Measurements from ENCODE around the gene ANXA2. TPM values are rescaled to one million over a fixed set of nuclear protein-coding genes. Genes with fewer than 3 reads are reported as not detected.
"Not testable (repeated sequence)": the region's sequence is repeated elsewhere in the genome, so short reads cannot be mapped to it uniquely, and the experiment has no call there.

Gene ANXA2
- total RNA-seq, 1 donor from 2014 or later = 1,291 TPM

DNA sequence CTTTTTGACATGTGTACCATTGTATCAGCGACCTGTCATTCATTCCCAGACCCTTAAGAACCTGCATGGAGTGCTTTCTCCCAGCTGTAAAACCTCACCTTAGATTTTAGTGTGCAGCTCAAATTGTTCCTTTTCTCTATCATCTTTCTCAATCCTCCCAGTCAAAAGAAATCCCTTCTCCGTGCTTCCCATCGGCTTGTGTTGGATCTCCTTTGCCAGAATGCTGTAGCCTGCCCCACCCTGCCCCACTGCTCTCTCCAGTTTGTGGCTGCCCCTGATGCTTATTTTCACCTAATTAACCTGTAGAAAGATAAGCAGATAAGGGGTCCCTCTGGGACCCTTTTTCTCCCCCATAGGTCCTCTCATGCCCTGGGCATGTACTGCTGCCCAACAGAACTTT, 51.1 kb downstream of the ANXA2 start:
- no peak for DNase-seq (ENCODE audit: low read depth)

DNA sequence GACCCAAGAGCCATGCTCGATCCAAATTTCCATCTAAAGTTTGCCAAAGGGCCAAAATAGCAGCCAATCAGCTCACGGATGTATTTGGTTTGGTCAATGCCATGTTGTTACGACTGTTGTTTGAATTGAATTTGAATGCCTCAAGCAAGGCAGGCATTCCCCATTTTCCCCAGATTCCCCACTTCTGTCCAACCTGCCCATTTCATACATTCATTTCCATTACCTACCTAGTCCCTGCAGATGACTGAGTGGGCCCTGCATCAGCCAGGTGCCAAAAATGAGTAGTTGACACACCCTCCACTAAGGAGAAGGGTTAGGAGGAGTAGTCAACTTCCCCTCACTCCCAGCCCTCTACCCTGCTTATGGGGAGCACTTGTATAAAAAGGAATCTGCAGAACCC, 51.7 kb downstream of the ANXA2 start:
- DNase-seq (ENCODE audit: low read depth) = no peak

DNA sequence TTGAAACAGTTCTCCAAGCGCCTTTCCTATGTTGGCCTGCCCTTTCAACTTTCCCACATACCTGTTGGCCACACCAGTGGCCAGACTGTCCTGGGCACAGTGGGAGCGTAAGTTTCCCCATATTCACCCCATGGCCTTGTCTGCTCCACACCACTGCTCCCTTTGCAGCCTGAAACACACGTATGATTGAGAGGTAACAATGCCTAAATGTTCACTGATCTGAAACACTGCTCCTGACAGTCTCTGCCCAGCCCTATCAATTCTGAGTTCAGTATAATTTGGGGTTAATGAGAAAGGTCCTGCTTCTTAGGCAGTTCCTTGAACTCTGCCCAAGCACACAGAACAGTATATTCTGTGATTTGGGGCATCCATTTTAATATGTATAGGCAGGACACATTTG, 52.2 kb downstream of the ANXA2 start:
- DNase-seq (ENCODE audit: low read depth) = no peak

DNA sequence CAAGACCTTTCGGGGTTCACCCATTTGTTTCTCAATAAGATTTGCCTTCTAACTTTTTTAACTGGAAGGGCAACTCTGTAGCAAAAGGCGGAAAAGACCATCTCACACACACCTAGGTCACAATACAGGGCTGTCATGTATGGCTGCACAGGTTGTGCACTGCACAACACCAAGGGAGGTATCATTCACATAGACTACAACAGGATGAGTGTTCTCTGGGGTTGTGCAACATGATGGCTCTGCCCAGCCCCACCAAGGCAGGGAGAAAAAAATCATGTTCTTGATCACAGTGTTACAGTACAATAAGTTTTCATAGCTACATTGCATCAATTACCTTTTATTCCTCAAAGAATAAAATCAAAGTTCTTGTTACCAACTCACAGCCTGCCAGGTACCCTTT, 52.8 kb downstream of the ANXA2 start:
- no peak for DNase-seq (ENCODE audit: low read depth)

DNA sequence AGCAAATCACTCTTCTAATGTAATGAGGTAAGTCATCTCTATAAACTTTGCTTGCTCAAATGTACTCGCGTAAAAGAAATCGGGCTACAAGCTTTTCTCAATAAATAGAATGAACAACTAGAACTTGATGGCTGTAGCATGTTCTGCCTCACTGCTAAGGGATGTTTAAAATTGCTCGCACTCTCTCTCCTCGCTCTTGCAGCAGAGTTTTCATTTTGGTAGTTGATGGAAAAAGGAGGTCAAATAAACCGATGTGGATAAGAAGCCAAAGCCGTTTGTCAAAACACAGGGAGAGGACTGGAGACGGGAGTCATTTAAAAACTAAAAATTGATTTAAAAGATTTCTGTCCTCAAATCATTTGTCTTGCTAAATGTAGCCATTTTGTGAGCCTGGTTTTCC, 53.3 kb downstream of the ANXA2 start:
- DNase-seq (ENCODE audit: low read depth) = no peak

DNA sequence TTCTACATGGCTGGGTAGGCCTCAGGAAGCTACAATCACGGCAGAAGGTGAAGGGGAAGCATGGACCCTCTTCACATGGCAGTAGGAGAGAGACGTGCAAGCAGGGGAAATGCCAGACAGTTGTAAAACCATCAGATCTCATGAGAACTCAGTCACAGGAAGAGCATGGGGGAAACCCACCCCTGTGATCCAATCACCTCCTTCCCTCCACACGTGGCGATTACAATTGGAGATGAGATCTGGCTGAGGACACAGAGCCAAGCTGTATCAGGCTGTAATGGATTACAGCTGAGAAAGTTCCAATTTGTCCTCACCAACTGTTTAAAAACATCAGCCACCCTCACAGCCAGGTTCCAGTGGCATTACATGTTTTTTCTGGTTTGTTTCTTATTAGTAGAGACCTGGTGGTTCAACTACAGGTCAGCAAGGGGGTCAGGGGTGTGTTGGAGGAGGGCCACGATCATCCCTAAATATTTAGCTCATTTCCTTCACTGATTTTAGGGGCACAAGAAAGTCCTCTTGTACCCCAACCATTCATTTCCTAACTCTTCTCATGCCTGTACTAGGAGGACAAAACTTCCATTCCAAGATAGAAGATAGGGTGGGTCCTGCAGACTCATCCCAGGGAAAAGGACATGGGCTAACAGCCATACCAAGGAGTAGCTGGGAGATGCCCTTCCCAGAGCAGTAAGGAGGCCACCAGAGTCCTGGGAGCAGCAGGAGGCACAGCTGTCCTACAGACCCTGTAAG, 54.4 kb downstream of the ANXA2 start:
- no peak for DNase-seq (ENCODE audit: low read depth)

DNA sequence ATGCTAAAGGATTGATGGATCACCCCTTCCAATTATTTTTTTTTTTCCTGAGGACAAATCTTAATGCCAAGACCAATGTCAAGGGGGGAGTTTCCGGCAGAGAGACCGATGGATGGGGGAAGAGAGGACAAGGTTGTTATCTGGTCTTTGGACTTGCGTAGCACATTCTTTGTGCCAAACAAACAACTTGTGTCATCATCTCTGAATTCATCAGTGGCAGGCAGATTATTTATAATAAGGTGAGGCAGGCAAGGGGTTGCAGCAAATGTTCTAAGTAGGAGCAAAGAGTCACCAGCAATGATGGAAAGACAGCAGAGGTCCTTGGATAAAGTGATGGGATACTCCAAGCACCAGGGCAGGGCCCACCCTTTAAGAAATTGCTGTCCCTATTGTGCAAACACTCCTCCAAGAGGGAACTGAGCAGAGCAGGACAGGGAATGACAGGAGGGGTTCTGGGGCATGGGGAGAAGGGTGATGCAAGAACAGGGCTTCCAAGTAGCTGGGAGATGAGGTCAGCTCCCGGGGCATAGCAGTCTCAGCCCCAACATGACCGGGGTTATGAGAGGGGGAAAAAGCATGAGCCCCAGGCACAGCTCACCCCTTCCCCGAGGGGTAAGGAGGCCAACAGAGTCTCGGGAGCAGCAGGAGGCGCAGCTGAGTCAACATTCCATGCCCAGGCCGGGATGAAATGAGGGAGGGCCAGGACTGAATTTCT, 57.4 kb downstream of the ANXA2 start:
- DNase-seq (ENCODE audit: low read depth) = no peak

DNA sequence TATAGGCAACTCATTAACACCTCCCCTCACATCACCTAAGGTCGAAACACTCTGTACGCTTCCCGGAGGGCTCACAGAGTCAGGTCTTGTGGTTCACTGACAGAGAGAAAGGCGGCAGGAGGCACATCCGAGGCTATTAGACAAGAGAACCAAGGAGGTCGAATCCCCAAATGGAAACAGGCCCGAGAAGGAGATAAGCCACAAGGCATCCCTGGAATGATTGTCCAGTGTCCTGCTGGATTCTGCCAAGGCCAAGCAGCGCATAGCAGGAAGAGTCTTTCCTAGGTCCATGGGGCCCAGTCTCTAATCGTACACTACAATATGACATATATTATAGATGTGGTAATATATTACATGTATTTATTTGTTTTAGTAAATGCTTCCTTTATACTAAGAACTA, 58.5 kb downstream of the ANXA2 start:
- peak; percentile 55 for DNase-seq (ENCODE audit: low read depth)

DNA sequence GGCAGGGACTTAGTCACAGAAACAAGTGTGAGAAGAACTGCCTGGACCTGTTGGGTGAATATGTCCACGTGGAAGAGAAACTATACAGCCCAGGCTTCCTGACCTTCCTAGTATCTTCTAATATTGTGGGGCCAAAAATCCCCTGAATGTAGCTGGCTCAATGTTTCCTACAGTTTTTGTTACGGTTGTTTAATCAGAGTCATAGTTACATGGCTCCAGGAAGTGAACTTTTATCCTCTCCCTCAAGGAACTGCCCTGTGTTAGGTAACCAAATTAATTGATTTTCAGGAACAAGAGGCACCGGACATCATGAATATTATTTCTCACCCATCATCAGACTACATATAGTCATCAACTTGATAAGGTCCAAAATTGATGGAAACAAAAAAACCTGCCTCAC, 59.0 kb downstream of the ANXA2 start:
- no peak for DNase-seq (ENCODE audit: low read depth)

DNA sequence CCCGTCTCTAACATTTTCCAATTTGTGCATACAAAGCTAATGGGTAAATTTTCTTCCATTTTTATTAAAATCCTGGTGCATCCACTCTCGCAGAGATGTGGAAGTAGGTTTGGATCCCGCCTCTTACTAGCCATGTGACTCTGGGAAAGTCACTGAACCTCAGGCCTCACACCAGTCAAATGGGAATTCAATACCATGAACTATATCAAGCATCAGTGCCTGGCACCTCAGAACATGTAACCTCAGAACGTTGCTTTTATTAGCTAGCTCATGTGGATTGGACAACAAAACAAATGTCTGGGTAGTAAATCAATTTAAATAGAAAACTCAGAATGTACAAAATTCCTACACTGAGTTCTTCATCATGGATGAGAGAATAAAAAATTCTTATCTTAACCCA, 60.7 kb downstream of the ANXA2 start:
- no peak for DNase-seq (ENCODE audit: low read depth)

DNA sequence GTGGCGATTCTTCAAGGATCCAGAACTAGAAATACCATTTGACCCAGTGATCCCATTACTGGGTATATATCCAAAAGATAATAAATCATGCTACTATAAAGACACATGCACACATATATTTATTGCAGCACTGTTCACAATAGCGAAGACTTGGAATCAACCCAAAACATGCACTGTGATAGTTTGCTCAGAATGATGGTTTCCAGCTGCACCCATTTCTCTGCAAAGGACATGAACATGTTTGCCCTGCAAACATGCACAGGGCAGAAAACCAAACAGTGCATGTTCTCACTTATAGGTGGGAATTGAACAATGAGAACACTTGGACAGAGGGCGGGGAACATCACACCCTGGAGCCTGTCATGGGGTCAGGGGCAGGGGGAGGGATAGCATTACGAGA, 62.5 kb downstream of the ANXA2 start:
- not testable (repeated sequence) for DNase-seq (ENCODE audit: low read depth)

DNA sequence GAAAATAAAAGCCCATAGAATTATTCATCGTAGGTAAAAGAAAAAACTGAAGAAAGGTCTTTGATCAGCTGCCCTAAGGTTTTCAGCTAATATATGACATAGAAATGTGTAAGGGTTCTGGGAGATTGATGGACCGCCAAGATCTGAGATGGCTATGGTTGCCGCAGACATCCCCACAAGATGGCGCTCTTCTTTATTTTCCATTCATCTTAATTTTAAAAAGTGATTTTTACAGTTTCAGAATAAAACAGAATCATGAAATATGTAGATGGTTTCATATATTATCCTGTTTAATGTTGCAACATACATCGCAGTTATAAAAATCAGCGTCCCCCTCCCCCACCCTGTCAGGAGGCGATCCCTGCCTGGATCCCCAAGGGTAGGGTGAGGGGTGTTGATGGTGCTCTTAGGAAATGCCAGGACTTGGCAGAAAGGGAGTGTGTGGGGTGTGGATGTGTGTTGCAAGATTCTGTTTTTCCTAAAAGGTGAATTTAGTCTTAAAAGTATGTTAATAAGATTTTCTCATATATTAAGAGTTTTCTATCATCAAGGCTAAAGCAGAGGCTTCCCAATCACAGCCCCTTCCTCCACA, 68.8 kb downstream of the ANXA2 start:
- peak; percentile 42 for DNase-seq (ENCODE audit: low read depth)

DNA sequence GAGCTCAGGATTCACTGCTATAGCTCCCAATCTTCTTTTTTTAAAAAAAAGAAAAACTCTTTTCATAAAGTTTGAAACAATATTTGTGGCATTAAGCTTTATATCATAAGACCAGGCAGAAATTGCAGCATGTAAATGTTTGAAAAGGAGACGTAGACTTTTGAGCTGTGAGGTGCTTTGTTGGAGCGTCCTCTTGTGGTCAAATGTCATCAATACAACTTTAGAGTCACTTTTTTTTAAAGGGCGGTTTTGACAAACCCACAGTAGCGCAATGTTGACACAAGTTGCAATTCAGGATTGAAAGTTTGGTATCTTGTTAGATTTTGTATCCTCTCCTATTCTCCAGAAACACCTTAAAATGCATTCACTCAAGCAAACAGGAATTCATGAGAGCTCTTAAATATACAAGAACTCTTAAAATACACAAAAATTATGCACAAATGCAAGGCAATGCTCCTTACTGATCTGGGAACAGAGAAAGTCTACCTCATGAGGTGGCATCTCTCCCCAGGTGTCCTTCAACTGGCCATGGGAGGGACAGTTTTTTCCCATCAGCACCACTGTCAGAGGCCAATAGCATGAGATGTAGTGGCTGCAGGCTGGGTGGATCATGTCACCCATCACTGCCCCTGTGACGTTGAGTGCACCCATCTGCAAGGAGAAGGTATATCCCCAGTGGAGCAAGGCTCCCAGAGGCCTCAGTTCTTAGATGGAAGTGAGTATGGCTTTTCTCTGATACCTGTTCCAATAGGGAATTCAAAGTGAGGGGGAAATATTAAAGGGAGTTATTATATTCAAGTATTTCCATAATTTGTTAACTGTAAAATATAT, 70.7 kb downstream of the ANXA2 start:
- peak; percentile 73 for DNase-seq (ENCODE audit: low read depth)

DNA sequence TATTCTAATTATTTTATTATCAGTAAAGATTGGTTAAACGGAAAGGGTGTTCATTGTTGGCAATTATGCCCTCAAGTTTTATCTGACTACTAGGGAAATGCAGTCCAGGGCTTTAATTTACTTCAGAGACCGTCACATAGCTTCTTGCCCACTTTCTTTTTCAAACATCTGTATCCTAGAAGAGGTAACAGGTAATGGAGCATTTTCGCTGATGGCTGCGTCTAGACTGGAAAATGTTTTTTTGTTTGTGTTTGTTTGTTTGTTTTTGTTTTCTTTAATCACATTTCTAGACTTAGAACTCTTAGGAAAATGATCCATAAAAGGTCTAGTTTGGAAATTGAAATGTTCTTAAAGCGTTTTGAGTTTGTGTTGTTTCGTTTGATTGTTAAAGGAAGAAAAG, 71.4 kb downstream of the ANXA2 start:
- no peak for DNase-seq (ENCODE audit: low read depth)

DNA sequence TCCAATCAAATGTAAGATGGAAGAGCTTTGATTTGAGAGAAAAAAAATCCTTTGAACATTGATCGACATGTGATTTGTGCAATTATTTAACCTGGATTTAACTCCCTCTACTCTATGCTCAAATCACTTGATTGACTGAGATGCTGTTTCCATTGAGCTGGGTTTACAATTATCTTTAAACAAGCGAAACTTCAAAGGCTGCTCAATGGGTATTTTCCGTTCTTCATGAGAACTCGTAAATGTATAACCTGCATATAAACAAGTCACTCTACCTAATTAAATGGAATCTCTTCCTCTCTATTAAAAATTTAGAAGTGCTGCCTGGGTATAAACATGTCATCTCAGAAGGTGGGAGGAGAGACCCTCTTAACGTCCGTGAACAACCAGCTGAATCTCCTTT, 71.9 kb downstream of the ANXA2 start:
- DNase-seq (ENCODE audit: low read depth) = no peak

DNA sequence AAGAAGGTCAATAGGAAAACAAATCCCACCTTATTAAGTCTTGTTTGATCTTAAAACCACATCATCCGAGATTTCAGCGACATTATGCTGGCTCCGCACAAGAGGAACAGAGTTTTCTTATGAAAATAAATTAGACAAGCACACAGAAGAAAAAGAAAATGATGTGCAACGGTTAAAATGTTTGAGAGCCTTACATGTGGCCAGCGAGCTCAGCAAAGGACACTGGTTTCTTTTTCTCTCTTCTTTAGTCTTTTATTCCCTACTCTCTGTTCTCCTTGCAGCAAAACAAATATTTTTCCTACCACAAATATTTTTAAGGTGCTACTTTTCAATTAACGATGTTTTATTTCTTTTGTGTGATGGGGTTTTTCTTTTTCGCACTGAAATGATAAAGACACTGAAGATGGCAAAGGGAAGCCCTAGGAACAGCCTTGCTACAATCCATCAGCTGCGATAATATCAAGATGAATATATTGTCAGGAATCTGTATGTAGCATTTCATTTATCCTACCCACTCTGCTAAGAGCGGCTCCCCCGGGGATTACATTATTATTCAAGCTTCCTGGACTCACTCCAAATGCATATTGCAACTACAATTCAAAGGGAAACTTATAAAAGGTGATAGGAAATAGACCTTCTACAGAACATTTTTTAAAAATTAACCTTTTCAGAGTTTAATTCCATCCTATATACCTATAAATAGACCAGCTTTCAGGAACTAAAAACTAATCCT, 72.9 kb downstream of the ANXA2 start:
- no peak for DNase-seq (ENCODE audit: low read depth)

DNA sequence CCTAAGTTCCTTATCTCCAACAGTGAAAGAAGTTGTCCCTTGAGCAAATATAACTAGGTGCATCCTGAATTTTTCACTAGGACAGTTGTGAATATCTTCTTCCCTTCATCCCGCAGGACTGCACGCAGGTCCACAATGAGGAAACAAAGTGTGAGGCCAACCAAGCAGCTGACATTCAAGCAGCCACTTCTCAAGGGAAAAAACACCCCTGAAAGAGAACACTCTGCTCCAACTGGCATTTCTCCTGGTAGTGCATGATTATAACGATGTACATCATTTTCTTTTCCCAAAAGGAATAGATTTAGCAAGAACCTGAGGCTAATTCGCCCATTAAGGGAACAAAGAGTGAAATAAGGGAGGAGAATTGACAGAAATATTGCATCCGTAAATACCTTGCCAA, 74.5 kb downstream of the ANXA2 start:
- no peak for DNase-seq (ENCODE audit: low read depth)

DNA sequence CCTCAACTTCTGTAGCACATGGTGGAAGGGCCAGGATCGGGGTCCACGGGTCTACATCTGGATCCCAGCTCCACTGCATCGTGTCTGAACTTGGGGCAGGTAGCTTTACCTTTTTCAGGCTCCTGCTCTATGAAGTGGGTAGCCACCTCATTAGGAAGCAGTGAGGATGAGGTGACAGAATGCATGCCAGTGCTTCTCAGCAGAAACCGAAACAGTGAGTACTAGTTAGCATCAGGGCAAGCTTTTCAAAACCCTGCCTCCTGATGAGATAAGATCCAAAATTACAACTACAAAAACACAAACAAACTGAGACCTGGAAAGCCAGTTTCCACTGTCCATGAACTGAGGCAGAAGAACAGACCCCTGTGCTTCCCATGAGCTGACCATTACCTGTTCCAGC, 77.4 kb downstream of the ANXA2 start:
- no peak for DNase-seq (ENCODE audit: low read depth)

DNA sequence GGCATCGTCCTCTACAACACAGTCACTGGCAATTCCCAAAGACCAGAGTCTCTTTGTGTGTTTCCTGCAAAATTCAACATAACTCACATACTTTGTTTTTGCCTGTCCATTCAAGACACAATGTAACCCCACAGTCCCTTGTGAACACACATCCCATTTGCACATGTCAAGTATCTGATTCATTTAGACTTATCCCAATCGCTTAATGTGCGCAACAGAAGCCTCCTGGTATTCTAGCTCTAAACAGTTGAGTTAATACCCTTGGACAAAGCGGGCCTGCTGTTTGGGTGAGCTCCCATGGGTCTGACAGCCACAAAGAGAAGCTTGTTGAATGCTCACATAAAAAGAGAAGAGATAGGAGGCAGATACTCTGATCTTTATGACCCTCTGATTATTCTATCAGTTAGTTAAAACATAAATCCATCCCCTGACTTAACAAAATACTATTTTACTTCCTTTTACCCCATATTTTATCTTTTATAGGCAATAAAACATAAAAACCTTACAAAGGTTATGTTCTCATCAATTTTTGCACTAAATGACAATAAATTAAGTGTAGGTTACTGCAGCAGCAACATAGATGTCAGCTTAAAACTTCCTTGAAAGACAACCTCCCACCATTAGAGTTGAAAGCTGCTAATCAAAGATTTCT, 79.4 kb downstream of the ANXA2 start:
- no peak for DNase-seq (ENCODE audit: low read depth)

DNA sequence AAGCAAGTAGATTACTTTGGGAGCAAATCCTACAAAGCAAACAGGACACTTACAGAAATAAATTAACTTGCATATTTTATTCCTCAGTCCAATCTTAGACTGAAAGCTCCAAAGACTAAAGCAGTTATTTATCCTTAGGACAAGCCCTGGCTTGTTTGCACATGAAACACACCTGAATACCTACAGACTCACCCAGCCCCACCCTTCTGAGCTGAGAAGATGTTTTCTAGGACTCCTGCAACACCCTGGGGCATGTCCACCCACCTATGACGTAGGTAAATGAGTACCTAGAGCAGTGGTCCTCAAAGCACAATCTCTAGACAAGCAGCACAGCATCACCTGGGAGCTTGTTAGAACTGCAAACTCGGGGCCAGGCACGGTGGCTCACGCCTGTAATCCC, 80.8 kb downstream of the ANXA2 start:
- no peak for DNase-seq (ENCODE audit: low read depth)

DNA sequence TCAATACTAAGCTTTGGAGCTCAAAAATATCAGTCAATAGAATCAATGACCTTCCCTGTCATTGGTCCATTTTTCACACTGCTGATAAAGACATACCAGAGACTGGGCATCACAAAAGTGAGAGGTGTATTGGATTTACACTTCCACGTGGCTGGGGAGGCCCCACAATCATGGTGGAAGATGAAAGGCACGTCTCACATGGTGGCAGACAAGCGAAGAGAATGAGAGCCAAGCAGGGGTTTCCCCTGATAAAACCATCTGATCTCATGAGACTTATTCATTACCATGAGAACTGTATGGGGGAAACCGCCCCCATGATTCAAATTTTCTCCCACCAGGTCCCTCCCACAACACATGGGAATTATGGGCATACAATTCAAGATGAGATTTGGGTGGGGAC, 81.9 kb downstream of the ANXA2 start:
- DNase-seq (ENCODE audit: low read depth) = no peak
